Memory B cell (primary cell): Measurements from ENCODE around the gene PIK3R1.
A peak's percentile ranks its signal among the peaks of the same experiment; 100 is the strongest.

Experiments used
- ATAC-seq: fragments of 150-1000 bp; cut with Tn5 transposase; 2 replicates; pipeline ENCODE4 v1.10.0; 2021; ENCODE audit warnings: low read depth, mild to moderate bottlenecking, moderate library complexity
- DNase-seq, 2 donors: peaks; one replicate each; pipeline ENCODE4 v3.0.0; 2022; ENCODE audit warnings: low spot score in 2 of 2
- H3K27ac Mint-ChIP-seq: one replicate; pipeline ENCODE4 v1.8.0; 2022; ENCODE audit warnings: mild to moderate bottlenecking, moderate library complexity, mixed read lengths
- H3K27me3 Mint-ChIP-seq: one replicate; pipeline ENCODE4 v1.8.0; 2022; ENCODE audit warnings: mixed read lengths
- H3K36me3 Mint-ChIP-seq: one replicate; pipeline ENCODE4 v1.8.0; 2022; ENCODE audit warnings: mild to moderate bottlenecking, mixed read lengths
- H3K4me1 Mint-ChIP-seq: one replicate; pipeline ENCODE4 v1.8.0; 2022; ENCODE audit warnings: mixed read lengths
- H3K4me3 Mint-ChIP-seq: one replicate; pipeline ENCODE4 v1.8.0; 2022; ENCODE audit warnings: mild to moderate bottlenecking, moderate library complexity, mixed read lengths
- H3K9me3 Mint-ChIP-seq: one replicate; pipeline ENCODE4 v1.8.0; 2022; ENCODE audit warnings: mixed read lengths

The PIK3R1 gene

DNA sequence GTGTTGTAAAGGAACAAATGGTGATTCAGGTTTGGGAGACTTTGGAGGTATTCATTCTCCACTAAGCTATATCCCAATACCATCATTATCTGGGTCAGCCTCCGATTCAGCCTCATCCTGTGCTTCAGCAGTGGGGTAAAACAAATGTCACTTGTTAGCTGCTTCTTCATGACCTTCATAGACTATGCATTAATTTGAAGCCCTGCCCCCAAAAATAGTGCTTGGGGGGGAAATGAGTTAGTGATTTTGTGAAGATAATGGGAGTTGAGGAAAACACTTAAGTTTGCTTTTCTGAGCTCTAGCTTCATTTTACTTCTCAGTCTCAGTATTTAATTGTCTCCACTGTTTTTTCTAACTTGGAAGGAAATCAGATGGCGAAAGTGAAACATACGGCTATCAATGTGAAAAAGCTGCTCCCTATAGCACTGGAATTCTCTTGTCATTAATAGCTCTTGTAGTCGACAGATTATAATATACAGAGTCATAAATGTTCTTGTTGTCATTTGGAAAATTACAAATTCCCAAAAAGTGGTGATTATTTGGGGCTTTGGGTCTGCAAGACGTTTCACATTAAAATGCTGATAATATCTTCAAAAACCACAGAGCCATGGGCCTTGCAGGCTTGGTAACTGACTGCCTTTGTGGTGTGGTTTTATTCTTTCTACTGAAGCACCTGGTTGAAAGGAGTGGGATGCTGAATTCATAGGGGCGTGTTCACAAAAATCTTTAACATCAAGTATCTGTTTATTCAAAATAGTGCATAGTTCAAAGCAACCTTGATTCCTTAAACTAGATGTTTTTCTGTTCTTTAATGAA is 40.0 kb downstream of the PIK3R1 start:
- Mint-ChIP-seq H3K36me3 (peaks cover 2% of the 10 kb centered on the region), H3K4me3 (no peak overlapping the region), H3K4me1 (peaks cover 33% of the 10 kb centered on the region), H3K27ac (no peak overlapping the region), H3K9me3 (no peaks in the 10 kb centered on the region), H3K27me3 (no peaks in the 10 kb centered on the region)
- ATAC-seq (no peak), DNase-seq (no peak)

DNA sequence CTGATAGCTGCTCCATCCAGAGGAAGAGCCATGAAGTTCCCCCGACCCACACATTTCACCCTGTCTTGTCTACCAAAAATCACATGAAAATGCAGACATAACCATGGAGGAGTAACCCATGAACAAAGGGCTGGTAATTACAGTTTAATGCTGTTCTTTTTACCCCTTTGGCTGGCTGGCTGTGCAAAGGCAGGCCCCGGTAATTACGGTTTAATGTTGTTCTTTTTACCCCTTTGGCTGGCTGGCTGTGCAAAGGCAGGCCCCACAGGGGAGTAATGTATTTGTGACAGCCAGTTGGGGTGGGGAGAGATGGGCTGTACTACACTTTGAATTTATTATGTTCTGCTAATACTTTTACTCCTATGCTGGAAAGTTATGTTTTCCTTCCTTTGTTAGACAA is 41.7 kb downstream of the PIK3R1 start:
- no peaks in the 10 kb centered on the region for H3K9me3 Mint-ChIP-seq
- H3K36me3 Mint-ChIP-seq = peaks cover 3% of the 10 kb centered on the region
- peaks cover 26% of the 10 kb centered on the region for H3K4me1 Mint-ChIP-seq
- no peak overlapping the region for H3K4me3 Mint-ChIP-seq
- H3K27me3 Mint-ChIP-seq = no peaks in the 10 kb centered on the region
- no peak for ATAC-seq
- DNase-seq = no peak
- peak overlapping the region; percentile 70 for H3K27ac Mint-ChIP-seq

DNA sequence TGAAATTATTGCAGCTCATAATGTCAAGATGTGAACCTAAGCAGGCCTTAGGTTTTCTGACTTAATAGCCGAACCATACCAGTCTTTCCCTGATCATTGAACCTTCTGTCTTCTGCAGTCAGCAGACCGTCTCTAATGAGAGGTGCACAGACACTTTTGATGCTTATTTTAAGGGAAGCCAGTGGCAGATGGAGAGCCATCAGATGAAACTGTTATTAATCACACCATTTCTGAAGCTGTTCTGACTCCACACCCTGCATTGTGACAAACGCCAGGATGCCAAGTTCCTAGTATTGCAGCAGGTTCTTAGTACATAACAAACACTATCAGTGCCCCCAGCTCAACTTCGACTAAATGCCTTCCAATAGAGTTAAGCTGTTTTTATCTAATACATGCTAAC is 43.0 kb downstream of the PIK3R1 start:
- ATAC-seq (no peak), DNase-seq (no peak)
- peaks cover 21% of the 10 kb centered on the region for H3K4me1 Mint-ChIP-seq
- no peaks in the 10 kb centered on the region for H3K27me3 Mint-ChIP-seq
- no peak overlapping the region for H3K4me3 Mint-ChIP-seq
- H3K36me3 Mint-ChIP-seq = peaks cover 3% of the 10 kb centered on the region
- no peaks in the 10 kb centered on the region for H3K9me3 Mint-ChIP-seq
- peak overlapping the region; percentile 70 for H3K27ac Mint-ChIP-seq

DNA sequence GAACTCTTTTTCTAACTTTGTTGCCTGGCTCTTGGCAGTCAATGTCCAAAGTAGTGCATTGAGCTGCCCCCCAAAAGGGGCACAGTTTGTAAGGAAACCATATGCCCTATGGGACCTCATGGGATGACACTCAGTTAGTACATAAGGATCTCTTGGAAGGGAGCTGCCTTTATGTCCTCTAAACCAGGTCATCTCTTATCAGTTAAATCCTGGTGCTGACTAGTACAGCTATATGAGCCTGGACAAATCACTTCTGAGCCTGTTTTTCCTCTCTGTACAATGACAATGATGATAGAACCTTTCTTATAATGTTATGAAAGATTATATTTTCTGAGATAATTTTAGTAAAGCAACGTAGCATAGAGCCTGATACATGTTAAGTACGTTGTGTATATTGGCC is 44.1 kb downstream of the PIK3R1 start:
- H3K4me3 Mint-ChIP-seq = no peak overlapping the region
- no peak for DNase-seq
- ATAC-seq = no peak
- peaks cover 3% of the 10 kb centered on the region for H3K36me3 Mint-ChIP-seq
- H3K27ac Mint-ChIP-seq = no peak overlapping the region
- no peaks in the 10 kb centered on the region for H3K27me3 Mint-ChIP-seq
- H3K4me1 Mint-ChIP-seq = peaks cover 27% of the 10 kb centered on the region
- H3K9me3 Mint-ChIP-seq = no peaks in the 10 kb centered on the region

DNA sequence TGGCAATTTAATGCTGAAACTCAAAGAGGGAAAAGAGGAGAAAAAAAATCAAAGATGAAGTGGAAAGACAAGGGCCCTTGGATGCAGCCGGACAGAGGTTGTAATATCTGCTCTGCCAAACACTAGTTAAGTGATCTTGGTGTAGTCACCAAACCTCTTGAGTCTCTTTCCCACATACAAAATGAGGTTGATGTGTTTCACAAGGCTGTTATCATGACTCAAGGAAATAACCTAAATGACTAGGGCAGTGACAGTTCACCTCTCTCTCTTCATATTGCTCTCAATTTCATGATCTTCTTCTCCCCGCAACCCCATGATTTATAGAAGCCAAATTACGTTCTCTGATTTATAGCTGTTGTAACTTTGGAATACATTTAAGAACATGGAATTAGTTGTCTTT is 44.9 kb downstream of the PIK3R1 start:
- Mint-ChIP-seq H3K4me3 (no peak overlapping the region), H3K9me3 (no peaks in the 10 kb centered on the region), H3K36me3 (peaks cover 3% of the 10 kb centered on the region), H3K27me3 (no peaks in the 10 kb centered on the region), H3K4me1 (peaks cover 33% of the 10 kb centered on the region), H3K27ac (peak overlapping the region; percentile 71)
- DNase-seq = no peak
- no peak for ATAC-seq

DNA sequence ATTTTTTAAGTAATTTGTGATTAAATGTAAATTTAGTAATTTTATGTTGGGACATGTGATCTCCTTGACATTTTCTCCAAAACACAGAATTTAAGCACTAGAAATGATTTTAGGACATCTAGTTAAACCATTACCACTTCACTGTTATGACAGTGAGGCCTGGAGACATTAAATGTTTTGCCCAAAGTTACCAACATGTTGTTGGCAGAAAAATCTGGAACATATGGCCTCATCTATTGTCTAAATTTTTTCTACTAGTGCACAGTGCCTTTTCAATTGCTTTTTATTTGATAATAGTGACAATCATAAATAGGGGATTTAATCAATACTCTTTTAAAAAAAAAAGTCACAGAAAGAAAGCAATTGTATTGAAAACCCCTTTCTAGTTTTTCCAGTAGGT is 45.6 kb downstream of the PIK3R1 start:
- Mint-ChIP-seq H3K27me3 (no peaks in the 10 kb centered on the region), H3K4me3 (no peak overlapping the region), H3K9me3 (no peaks in the 10 kb centered on the region), H3K4me1 (peaks cover 37% of the 10 kb centered on the region), H3K36me3 (peaks cover 3% of the 10 kb centered on the region), H3K27ac (no peak overlapping the region)
- no peak for DNase-seq
- ATAC-seq = no peak

DNA sequence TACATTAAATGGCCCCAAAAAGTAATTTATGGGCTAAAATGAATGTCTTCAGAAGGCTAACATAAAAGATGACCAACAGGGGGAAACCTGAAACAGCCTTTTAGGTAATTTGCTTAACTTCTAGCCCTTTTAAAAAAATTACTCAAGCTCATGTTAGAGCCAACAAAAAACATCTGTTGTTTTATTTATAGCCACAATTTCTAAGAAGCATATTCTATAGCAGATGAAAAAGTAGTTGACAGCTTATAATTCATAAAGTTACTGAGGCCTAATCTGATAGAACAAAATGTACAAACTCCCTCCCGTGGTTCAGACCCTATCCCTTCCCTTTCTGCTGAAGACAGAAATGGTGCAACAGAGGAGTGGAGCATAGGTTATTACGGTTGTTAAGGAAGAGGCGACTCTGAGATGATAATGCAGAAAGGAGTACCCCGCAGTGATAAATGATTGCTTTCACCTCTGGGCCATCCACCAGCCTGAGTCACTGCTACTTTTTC is 46.1 kb downstream of the PIK3R1 start:
- Mint-ChIP-seq H3K9me3 (no peaks in the 10 kb centered on the region), H3K4me3 (no peak overlapping the region), H3K36me3 (peaks cover 2% of the 10 kb centered on the region), H3K4me1 (peaks cover 38% of the 10 kb centered on the region), H3K27ac (no peak overlapping the region), H3K27me3 (no peaks in the 10 kb centered on the region)
- ATAC-seq (no peak), DNase-seq (no peak)

DNA sequence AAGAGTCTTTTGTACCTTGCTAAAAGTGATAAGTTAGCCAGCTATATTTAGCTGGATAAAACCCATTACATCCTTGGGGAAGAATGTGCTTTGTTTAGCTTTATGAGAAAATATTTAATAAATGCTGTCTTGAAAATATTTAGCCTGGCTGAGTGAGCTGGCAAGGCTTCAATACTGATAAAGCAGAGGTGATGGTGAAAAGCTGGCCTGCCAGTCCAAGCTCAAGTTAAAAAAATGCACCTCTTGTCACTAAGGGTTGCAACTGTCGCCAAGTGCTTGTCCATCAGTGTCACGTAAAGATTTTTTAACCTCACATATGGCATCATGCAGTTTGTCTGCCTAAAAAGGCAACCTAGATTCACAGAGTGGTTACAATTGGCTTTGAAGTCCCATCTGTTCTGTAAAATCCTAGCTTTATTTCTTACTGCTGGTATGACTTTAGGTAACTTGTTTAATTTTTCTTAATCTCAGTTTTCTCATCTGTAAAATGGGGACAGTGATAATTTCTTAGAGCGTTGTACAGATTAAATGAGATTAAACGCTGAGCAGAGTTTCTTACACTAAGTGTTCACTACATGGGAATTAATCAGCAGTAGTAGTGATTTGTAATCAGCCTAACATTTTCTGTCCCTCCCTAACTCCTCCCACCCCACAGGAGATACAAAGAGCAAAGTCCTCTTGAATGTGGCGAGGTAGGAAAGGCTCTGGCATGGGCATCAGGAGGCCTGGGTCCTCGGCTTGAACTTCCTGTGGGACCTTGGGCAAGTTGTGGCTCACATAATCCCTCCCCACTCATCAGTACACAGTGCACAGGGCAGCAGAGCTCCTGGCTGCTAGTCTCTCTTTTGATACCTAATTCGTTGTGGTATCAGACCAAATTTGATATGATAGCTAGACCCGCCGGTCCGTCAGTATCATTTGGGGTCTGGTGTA is 48.7 kb downstream of the PIK3R1 start:
- ATAC-seq (no peak), DNase-seq (no peak)
- Mint-ChIP-seq H3K4me1 (peaks cover 44% of the 10 kb centered on the region), H3K27me3 (no peaks in the 10 kb centered on the region), H3K9me3 (no peaks in the 10 kb centered on the region), H3K27ac (peak overlapping the region; percentile 83), H3K36me3 (peaks cover 2% of the 10 kb centered on the region), H3K4me3 (no peak overlapping the region)

DNA sequence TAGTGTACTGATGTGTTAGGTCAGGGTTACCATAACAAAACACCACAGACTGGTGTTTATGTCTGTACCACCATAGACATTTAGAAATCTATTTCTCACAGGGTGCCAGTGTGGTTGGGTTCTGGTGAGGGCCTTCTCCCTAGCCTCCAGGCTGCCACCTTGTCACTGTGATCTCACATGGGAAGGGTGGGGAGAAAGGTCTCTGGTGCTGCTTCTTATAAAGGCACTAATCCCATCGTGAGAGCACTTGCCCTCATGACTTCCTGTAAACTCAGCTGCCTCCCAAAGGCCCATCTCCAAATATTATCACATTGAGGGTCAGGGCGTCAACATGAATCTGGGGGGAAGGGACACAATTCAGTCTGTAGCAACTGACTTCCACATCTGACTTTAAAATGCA is 49.8 kb downstream of the PIK3R1 start:
- Mint-ChIP-seq H3K4me3 (no peak overlapping the region), H3K27ac (peak overlapping the region; percentile 83), H3K9me3 (no peaks in the 10 kb centered on the region), H3K27me3 (no peaks in the 10 kb centered on the region), H3K36me3 (peaks cover 2% of the 10 kb centered on the region), H3K4me1 (peaks cover 41% of the 10 kb centered on the region)
- DNase-seq = no peak
- no peak for ATAC-seq

DNA sequence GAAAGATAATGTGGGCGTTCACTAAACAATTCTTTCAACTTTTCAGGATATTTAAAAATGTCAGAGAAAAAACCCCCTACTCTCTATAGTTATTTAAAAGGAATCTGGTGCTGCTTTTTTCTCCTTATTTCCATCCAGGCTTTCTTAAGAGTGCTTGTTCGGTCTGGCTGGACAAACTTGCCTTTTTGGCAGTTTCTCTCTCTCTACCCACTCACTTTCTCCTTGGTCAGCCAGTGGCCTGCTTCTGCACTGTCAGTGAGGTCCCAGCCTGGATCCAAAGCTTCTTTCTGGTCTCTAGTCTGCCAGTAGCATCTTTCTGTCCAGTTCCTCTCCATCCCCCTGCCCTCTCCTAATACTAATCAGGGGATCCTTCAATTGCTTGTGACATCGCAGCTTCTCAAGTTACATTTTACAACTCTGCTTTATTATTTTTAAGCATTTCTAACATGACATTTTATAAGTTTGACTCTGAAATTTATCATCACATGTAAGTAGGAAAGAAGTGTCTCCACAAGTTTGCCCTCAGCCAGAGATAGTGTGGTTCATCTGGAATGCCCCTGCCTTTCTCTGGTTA is 50.4 kb downstream of the PIK3R1 start:
- Mint-ChIP-seq H3K4me3 (no peak overlapping the region), H3K9me3 (no peaks in the 10 kb centered on the region), H3K27ac (peak overlapping the region; percentile 83), H3K4me1 (peaks cover 41% of the 10 kb centered on the region), H3K27me3 (no peaks in the 10 kb centered on the region), H3K36me3 (peaks cover under 1% of the 10 kb centered on the region)
- ATAC-seq (no peak), DNase-seq (no peak)

DNA sequence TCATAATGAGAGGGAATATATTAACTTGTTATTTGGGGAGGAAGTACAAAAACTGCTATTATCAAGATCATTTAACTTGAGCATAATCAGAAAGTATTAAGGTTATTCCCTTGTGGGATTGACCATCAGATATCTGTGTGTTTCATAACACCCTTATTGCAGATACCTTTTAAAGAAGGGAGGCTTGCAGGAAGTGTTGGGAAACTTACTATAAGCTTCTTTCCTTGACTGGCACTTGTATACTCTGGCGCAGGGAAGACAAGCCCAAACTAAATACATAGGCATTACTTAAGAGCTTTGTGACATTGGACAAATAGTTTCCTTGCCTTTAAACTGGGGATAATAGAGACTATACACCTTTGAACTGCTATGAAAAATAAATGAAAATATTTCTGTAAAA is 50.9 kb downstream of the PIK3R1 start:
- no peak overlapping the region for H3K4me3 Mint-ChIP-seq
- no peak for ATAC-seq

DNA sequence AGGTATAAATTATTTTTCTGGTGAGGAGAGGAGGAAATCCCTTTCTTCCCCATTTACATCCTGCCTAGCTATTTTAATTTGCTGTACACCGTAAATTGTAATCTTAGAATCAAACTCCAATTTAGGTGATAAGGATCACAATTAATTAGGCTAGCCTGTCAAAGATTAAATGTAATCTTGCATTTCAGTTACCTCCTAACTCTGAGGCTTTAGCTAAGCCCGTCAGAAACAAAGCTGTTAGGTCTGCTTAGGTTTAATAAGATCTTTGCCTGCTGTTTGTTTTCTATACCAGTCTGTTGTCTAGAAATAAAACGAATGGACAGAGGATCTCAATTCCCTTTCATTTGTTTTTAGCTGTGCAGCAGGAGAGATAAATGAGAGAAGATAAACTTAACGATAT is 51.5 kb downstream of the PIK3R1 start:
- H3K27ac Mint-ChIP-seq = peak overlapping the region; percentile 49
- ATAC-seq (no peak), DNase-seq (no peak)
- H3K36me3 Mint-ChIP-seq = no peaks in the 10 kb centered on the region
- no peaks in the 10 kb centered on the region for H3K27me3 Mint-ChIP-seq
- H3K4me1 Mint-ChIP-seq = peaks cover 42% of the 10 kb centered on the region
- H3K4me3 Mint-ChIP-seq = no peak overlapping the region
- no peaks in the 10 kb centered on the region for H3K9me3 Mint-ChIP-seq

More for the DNA sequence above, 50.9 kb downstream of the PIK3R1 start:
- H3K4me1 Mint-ChIP-seq = peaks cover 40% of the 10 kb centered on the region
- DNase-seq = no peak
- H3K27ac Mint-ChIP-seq = peak overlapping the region; percentile 83
- H3K36me3 Mint-ChIP-seq = no peaks in the 10 kb centered on the region
- H3K9me3 Mint-ChIP-seq = no peaks in the 10 kb centered on the region
- H3K27me3 Mint-ChIP-seq = no peaks in the 10 kb centered on the region

DNA sequence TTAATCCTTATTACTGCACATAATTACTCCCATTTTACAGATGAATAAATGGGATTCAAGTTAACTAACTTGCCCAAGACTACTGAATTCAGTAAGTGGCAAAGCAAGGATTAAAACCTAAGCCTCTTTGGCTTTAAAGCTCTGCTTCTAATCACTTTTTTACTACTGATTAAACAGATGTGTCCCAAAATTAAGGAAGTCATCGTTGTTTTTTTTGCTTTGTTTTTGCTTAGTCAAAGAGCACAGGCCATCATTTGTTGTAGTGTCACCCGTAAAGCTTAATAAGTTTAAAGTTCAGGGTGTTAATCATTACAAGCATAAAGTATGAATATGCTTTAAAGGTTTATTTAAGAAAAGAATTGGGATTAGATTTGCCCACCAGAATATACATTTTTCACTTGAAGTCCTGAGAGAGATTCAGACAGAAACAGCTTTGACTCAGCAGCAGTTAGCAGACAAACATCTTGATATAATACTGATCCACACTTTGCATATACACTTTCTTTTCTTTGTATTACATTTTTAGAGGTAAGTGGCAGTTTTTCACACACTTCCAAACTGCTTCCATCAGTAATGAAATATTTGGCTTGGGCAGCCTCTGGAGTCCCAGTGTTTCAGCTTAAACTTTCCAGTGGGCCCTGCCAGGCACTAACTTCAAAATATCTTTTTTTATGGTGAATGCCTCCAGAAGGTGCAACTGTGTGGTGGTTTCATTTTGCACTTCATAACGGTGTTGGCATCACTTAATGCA is 52.7 kb downstream of the PIK3R1 start:
- peaks cover 42% of the 10 kb centered on the region for H3K4me1 Mint-ChIP-seq
- peaks cover under 1% of the 10 kb centered on the region for H3K36me3 Mint-ChIP-seq
- H3K4me3 Mint-ChIP-seq = no peak overlapping the region
- DNase-seq (no peak), ATAC-seq (no peak)
- H3K27me3 Mint-ChIP-seq = no peaks in the 10 kb centered on the region
- H3K9me3 Mint-ChIP-seq = no peaks in the 10 kb centered on the region
- H3K27ac Mint-ChIP-seq = no peak overlapping the region
